K562 (cell line): ENCODE measurements around the gene NEDD4L. TPM values are rescaled to one million over a fixed set of nuclear protein-coding genes. Genes with fewer than 3 reads are reported as not detected.

Experiments
- ATAC-seq: fragments of 200-7000 bp; cut with Tn5 transposase; 3 replicates; pipeline ENCODE4 v1.9.1; 2020; ENCODE audit warnings: moderate library complexity
- BruUV-seq: library from RNA; stranded (reverse); fragments of 400-500 nt; replicated peaks from 2 replicates; lab custom pipeline; 2021; lab: Mats Ljungman, UMichigan
- CTCF ChIA-PET: fragments of 300-600 bp; formaldehyde crosslinking; extraction: SDS; loops from one replicate; lab custom pipeline; 2021; ENCODE audit warnings: low intra/inter-chr PET ratio; lab: Yijun Ruan, JAX
- POLR2A ChIA-PET: fragments of 300-600, 350-650 bp; sonication (Branson Sonifier 250); formaldehyde crosslinking; extraction: SDS; loops from one replicate; lab custom pipeline; 2021; ENCODE audit warnings: antibody characterized with exemption, inconsistent platforms; lab: Yijun Ruan, JAX
- DNase-seq, 4 experiments: peaks; one replicate each; pipeline versions ENCODE4 v3.0.0 to v3.0.0-alpha.2; 2011 to 2018; ENCODE audit warnings: low spot score in 3 of 4, mixed read lengths in 3 of 4; ENCODE audit errors: extremely low read depth in 1 of 4
- FAIRE-seq: peaks from 2 replicates; lab custom pipeline; 2011; peaks lifted over from hg19 to GRCh38; lab: Jason Lieb, UNC
- H2AFZ ChIP-seq: 2 replicates; pipeline ENCODE4 v1.6.0; 2011; ENCODE audit warnings: low read depth, low read length, control low read depth, inconsistent platforms
- H3K27ac ChIP-seq: fragments of 200-600 bp; 3 replicates; pipeline ENCODE4 v1.8.0; 2011; ENCODE audit warnings: low read depth, mild to moderate bottlenecking, control low read depth, inconsistent platforms, low read length, moderate library complexity, mixed read lengths; ENCODE audit errors: extremely low read depth
- H3K27me3 ChIP-seq, 2 experiments: fragments of 300-600 bp in 1 of 2; 2 replicates in 1 of 2; 3 replicates in 1 of 2; pipeline versions ENCODE4 v1.6.0 to v1.8.0; 2011; ENCODE audit warnings: inconsistent platforms in 2 of 2, low read length in 2 of 2, mild to moderate bottlenecking in 1 of 2, mixed read lengths in 1 of 2, moderate library complexity in 1 of 2; ENCODE audit not compliant: control insufficient read depth in 2 of 2, insufficient read depth in 2 of 2
- H3K36me3 ChIP-seq: fragments of 300-600 bp; 3 replicates; pipeline ENCODE4 v1.8.0; 2011; ENCODE audit warnings: mild to moderate bottlenecking, low read length, inconsistent platforms; ENCODE audit not compliant: control insufficient read depth, insufficient read depth
- H3K4me1 ChIP-seq, 2 experiments: fragments of 200-600 bp in 1 of 2; replicated peaks in 1 of 2; 2 replicates in 1 of 2; 3 replicates in 1 of 2; pipeline versions ENCODE4 v1.5.1 to v1.8.0; 2011; ENCODE audit warnings: inconsistent platforms in 2 of 2, low read length in 2 of 2, mild to moderate bottlenecking in 1 of 2, mixed read lengths in 1 of 2, moderate library complexity in 1 of 2; ENCODE audit not compliant: control insufficient read depth in 2 of 2, insufficient read depth in 2 of 2
- H3K4me2 ChIP-seq: 2 replicates; pipeline ENCODE4 v1.6.1; 2011; ENCODE audit warnings: low read length, control low read depth, inconsistent platforms, mixed read lengths; ENCODE audit not compliant: insufficient read depth
- H3K4me3 ChIP-seq: fragments of 200-600 bp; sonication (generic), shearing (Covaris generic); 2 replicates; pipeline ENCODE4 v1.5.1; 2016; ENCODE audit warnings: control low read depth, inconsistent platforms
- H3K79me2 ChIP-seq: fragments of 200-600 bp; 3 replicates; pipeline ENCODE4 v1.8.0; 2011; ENCODE audit warnings: low read length, inconsistent platforms; ENCODE audit not compliant: control insufficient read depth, insufficient read depth
- H3K9ac ChIP-seq, 2 experiments: 2 replicates each; pipeline versions ENCODE4 v1.6.0 to v1.6.1; 2011; ENCODE audit warnings: low read depth in 2 of 2, low read length in 2 of 2, control low read depth in 1 of 2, inconsistent platforms in 1 of 2, mild to moderate bottlenecking in 1 of 2, mixed read lengths in 1 of 2; ENCODE audit not compliant: insufficient read depth in 1 of 2
- H3K9me1 ChIP-seq: one replicate; pipeline ENCODE4 v1.6.0; 2011; ENCODE audit warnings: inconsistent platforms, mild to moderate bottlenecking, low read length, moderate library complexity; ENCODE audit not compliant: control insufficient read depth, insufficient read depth
- H3K9me3 ChIP-seq: replicated peaks from 2 replicates; pipeline ENCODE4 v1.5.1; 2011; ENCODE audit warnings: low read depth, low read length, inconsistent platforms; ENCODE audit not compliant: control insufficient read depth, insufficient read depth
- H4K20me1 ChIP-seq: replicated peaks from 2 replicates; pipeline ENCODE4 v1.6.1; 2011; ENCODE audit warnings: low read length, inconsistent platforms, mixed read lengths; ENCODE audit not compliant: control insufficient read depth, insufficient read depth
- PREB ChIP-seq: sonication (generic); formaldehyde crosslinking; IDR thresholded peaks from 2 replicates; pipeline ENCODE4 v1.8.1; 2023; ENCODE audit warnings: mild to moderate bottlenecking, missing genetic modification reagents
- WGBS: fragments of 100-300 bp; shearing (Covaris generic); methylation state at CpG from one replicate; pipeline ENCODE4 v1.1.6; 2016; ENCODE audit warnings: low coverage, mixed read lengths; ENCODE audit not compliant: insufficient coverage; ENCODE audit errors: missing lambda C conversion rate; 5-methylcytosine and 5-hydroxymethylcytosine counted together
- in situ Hi-C: fragments of 300-500 bp; cut with MboI; formaldehyde crosslinking; loops from 4 replicates; pipeline ENCODE4 v1.15.0; 2018; ENCODE audit warnings: inconsistent platforms, mixed read lengths
- intact Hi-C: fragments of 100-400 bp; cut with micrococcal nuclease; formaldehyde crosslinking; loops from 2 replicates; pipeline ENCODE4 v1.14.2; 2022
- polyA plus RNA-seq, 8 experiments: library from polyadenylated mRNA; depleted of rRNA in 4 of 8; stranded (reverse) in 5 of 8; unstranded in 3 of 8; fragments of >200 nt; fragmentation: Nextera tagmentation in 2 of 8; fragmentation: Illumina TruSeq in 1 of 8; extraction: Ambion mirVana in 2 of 8; extraction: Trizol in 1 of 8; gene quantifications; 2 replicates each; pipeline versions ENCODE4 v1.2.1 to v1.2.3, GENCODE V29; 2011 to 2014; ENCODE audit warnings: inconsistent platforms in 1 of 8, missing spikeins in 1 of 8
- total RNA-seq, 7 experiments: library from RNA; depleted of rRNA in 6 of 7; stranded (reverse); fragments of >200 nt in 6 of 7; fragmentation: Illumina TruSeq in 2 of 7; extraction: Trizol in 2 of 7; gene quantifications; 2 replicates each; pipeline versions ENCODE4 v1.2.1 to v1.2.3, GENCODE V29; 2011 to 2021; ENCODE audit warnings: low replicate concordance in 1 of 7
- TF ChIP-seq, protein P1 (sequence below): fragments of 250-450 bp; sonication (Bioruptor Pico); IDR thresholded peaks from 2 replicates; pipeline ENCODE4 v1.4.0; 2020; ENCODE audit warnings: mild to moderate bottlenecking, moderate library complexity

The NEDD4L gene
- total and polyA plus RNA-seq, 9 of the 15 experiments (the other 6 are each of a cell fraction or from before 2014, with no cell fraction given), result 8.1 to 33.4 (median 19.9) TPM

- FAIRE-seq (no peak), ATAC-seq (no peak), DNase-seq (no peak)
- intact Hi-C loops, result no loop called here
- Histone ChIP-seq H3K9me1 (no peaks in the 10 kb centered on the region), H3K36me3 (peaks cover 6% of the 10 kb centered on the region; the same call in 2 of the 3 replicates), H2AFZ (no peak overlapping the region), H3K27ac (no peak overlapping the region), H3K4me2 (no peak overlapping the region), H3K27me3 (no peaks in the 10 kb centered on the region), H3K9ac (no peak overlapping the region), H3K79me2 (peaks cover 9% of the 10 kb centered on the region; the same call in 1 of the 3 replicates), H3K4me1 (peaks cover 0 to 22% of the 10 kb centered on the region in 2 experiments; a peak in 3 of 5 replicates), H4K20me1 (no peaks in the 10 kb centered on the region), H3K4me3 (no peak overlapping the region), H3K9me3 (peaks cover 8% of the 10 kb centered on the region)
- WGBS, result 100% methylated on average over 4 of the region's 67 CpGs
- TF ChIP-seq, protein P1, sequence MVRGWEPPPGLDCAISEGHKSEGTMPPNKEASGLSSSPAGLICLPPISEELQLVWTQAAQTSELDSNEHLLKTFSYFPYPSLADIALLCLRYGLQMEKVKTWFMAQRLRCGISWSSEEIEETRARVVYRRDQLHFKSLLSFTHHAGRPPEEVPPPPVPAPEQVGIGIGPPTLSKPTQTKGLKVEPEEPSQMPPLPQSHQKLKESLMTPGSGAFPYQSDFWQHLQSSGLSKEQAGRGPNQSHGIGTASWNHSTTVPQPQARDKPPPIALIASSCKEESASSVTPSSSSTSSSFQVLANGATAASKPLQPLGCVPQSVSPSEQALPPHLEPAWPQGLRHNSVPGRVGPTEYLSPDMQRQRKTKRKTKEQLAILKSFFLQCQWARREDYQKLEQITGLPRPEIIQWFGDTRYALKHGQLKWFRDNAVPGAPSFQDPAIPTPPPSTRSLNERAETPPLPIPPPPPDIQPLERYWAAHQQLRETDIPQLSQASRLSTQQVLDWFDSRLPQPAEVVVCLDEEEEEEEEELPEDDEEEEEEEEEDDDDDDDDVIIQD (CRISPR knock-in tag), result no peak
- TF ChIP-seq PREB (CRISPR knock-in tag), result no peak
- no TSS peak for BruUV-seq
- in situ Hi-C loops, result no loop called here
- POLR2A ChIA-PET, result no interaction called here
- CTCF ChIA-PET, result no interaction called here
Measured at GRCh38 chr18:58255701-58256311, 211.8 kb downstream of the NEDD4L start.
